Measurements from ENCODE around the gene KAZALD1.

Gene KAZALD1

GRCh38 chr10:101066146-101066895 lies 4.5 kb downstream of the KAZALD1 start:
- Histone ChIP-seq H2BK15ac (ENCODE audit: low read depth, poor library complexity, severe bottlenecking) (peak overlapping the region; percentile 80), H3K23ac (ENCODE audit: low read length in 2 of 2) (peak overlapping the region in 1 of 2 experiments; percentile 14), H3K27ac (ENCODE audit: low read length, poor library complexity, severe bottlenecking) (no peak overlapping the region), H3K4ac (ENCODE audit: low read depth in 1 of 2, low read length in 2 of 2) (peak overlapping the region in 1 of 2 experiments; percentile 79), H3K18ac (ENCODE audit: low read depth in 1 of 2, low read length in 2 of 2) (peak overlapping the region; percentile 25 to 81), H4K8ac (ENCODE audit: low read length) (peak overlapping the region; percentile 50), H2AFZ (ENCODE audit: low read depth, low read length) (no peak overlapping the region), H2BK5ac (ENCODE audit: low read depth, low read length, poor library complexity, severe bottlenecking) (no peak overlapping the region), H2BK120ac (ENCODE audit: low read depth, low read length) (peak overlapping the region; percentile 50), H2BK12ac (ENCODE audit: low read length in 2 of 2) (peak overlapping the region in 1 of 2 experiments; percentile 15), H3K4me3 (ENCODE audit: insufficient read depth in 1 of 2, low read depth in 1 of 2, low read length in 2 of 2) (peak overlapping the region; percentile 48 to 77), H3K4me2 (ENCODE audit: low read length, poor library complexity, severe bottlenecking) (peak overlapping the region; percentile 73), H3K79me1 (replicated peaks; ENCODE audit: low read length, poor library complexity, severe bottlenecking) (peaks cover 4% of the 10 kb centered on the region), H3K9ac (ENCODE audit: low read length) (peak overlapping the region; percentile 74), H3K9me3 (ENCODE audit: control insufficient read depth, low read length) (no peaks in the 10 kb centered on the region), H3K27me3 (ENCODE audit: control insufficient read depth in 1 of 2, insufficient read depth in 1 of 2, low read length in 2 of 2) (peaks cover 0 to 25% of the 10 kb centered on the region in 2 experiments), H4K91ac (ENCODE audit: low read length) (no peak overlapping the region), H3K14ac (ENCODE audit: low read length in 2 of 2) (no peak overlapping the region), H2AK5ac (ENCODE audit: low read length, severe bottlenecking) (no peak overlapping the region), H3K36me3 (ENCODE audit: control insufficient read depth in 1 of 2, insufficient read depth in 2 of 2, low read depth in 1 of 2, low read length in 2 of 2) (no peaks in the 10 kb centered on the region), H3K4me1 (ENCODE audit: control insufficient read depth, insufficient read depth, low read depth, low read length) (peaks cover 41% of the 10 kb centered on the region)
- peak; percentile 71 for DNase-seq
- 1% methylated on average over 42 of the region's 49 CpGs for WGBS

- H2AK5ac ChIP-seq (ENCODE audit: low read length, severe bottlenecking): no peak overlapping the region
- peak overlapping the region; percentile 99 for H3K4me2 ChIP-seq (ENCODE audit: low read length, poor library complexity, severe bottlenecking)
- no peaks in the 10 kb centered on the region for H3K9me3 ChIP-seq (ENCODE audit: control insufficient read depth, low read length)
- H3K27me3 ChIP-seq (ENCODE audit: control insufficient read depth in 1 of 2, insufficient read depth in 1 of 2, low read length in 2 of 2): peaks cover 5 to 30% of the 10 kb centered on the region in 2 experiments
- H2BK15ac ChIP-seq (ENCODE audit: low read depth, poor library complexity, severe bottlenecking): no peak overlapping the region
- H2AFZ ChIP-seq (ENCODE audit: low read depth, low read length): peak overlapping the region; percentile 57
- H3K9ac ChIP-seq (ENCODE audit: low read length): peak overlapping the region; percentile 79
- H2BK5ac ChIP-seq (ENCODE audit: low read depth, low read length, poor library complexity, severe bottlenecking): no peak overlapping the region
- no peak overlapping the region for H3K27ac ChIP-seq (ENCODE audit: low read length, poor library complexity, severe bottlenecking)
- no peak overlapping the region for H2BK12ac ChIP-seq (ENCODE audit: low read length in 2 of 2)
- no peak overlapping the region for H2BK120ac ChIP-seq (ENCODE audit: low read depth, low read length)
- H4K8ac ChIP-seq (ENCODE audit: low read length): no peak overlapping the region
- peak; percentile 38 for DNase-seq
- peak overlapping the region; percentile 48 to 80 for H3K4me3 ChIP-seq (ENCODE audit: insufficient read depth in 1 of 2, low read depth in 1 of 2, low read length in 2 of 2)
- no peaks in the 10 kb centered on the region for H3K36me3 ChIP-seq (ENCODE audit: control insufficient read depth in 1 of 2, insufficient read depth in 2 of 2, low read depth in 1 of 2, low read length in 2 of 2)
- peaks cover 35% of the 10 kb centered on the region for H3K4me1 ChIP-seq (ENCODE audit: control insufficient read depth, insufficient read depth, low read depth, low read length)
- peak overlapping the region in 1 of 2 experiments; percentile 24 for H3K4ac ChIP-seq (ENCODE audit: low read depth in 1 of 2, low read length in 2 of 2)
- H4K91ac ChIP-seq (ENCODE audit: low read length): no peak overlapping the region
- peak overlapping the region in 1 of 2 experiments; percentile 81 for H3K18ac ChIP-seq (ENCODE audit: low read depth in 1 of 2, low read length in 2 of 2)
- peaks cover 4% of the 10 kb centered on the region for H3K79me1 ChIP-seq (replicated peaks; ENCODE audit: low read length, poor library complexity, severe bottlenecking)
- no peak overlapping the region for H3K23ac ChIP-seq (ENCODE audit: low read length in 2 of 2)
- no peak overlapping the region for H3K14ac ChIP-seq (ENCODE audit: low read length in 2 of 2)
- WGBS: under 1% methylated on average over 31 of the region's 31 CpGs
Measured at GRCh38 chr10:101066896-101067355, 5.1 kb downstream of the KAZALD1 start.

GRCh38 chr10:101067356-101068083 lies 5.7 kb downstream of the KAZALD1 start:
- Histone ChIP-seq H3K36me3 (ENCODE audit: control insufficient read depth in 1 of 2, insufficient read depth in 2 of 2, low read depth in 1 of 2, low read length in 2 of 2) (no peaks in the 10 kb centered on the region), H4K91ac (ENCODE audit: low read length) (no peak overlapping the region), H4K8ac (ENCODE audit: low read length) (peak overlapping the region; percentile 65), H3K23ac (ENCODE audit: low read length in 2 of 2) (peak overlapping the region in 1 of 2 experiments; percentile 75), H3K27ac (ENCODE audit: low read length, poor library complexity, severe bottlenecking) (no peak overlapping the region), H3K4ac (ENCODE audit: low read depth in 1 of 2, low read length in 2 of 2) (peak overlapping the region in 1 of 2 experiments; percentile 11), H2AFZ (ENCODE audit: low read depth, low read length) (peak overlapping the region; percentile 57), H3K9me3 (ENCODE audit: control insufficient read depth, low read length) (no peaks in the 10 kb centered on the region), H2BK15ac (ENCODE audit: low read depth, poor library complexity, severe bottlenecking) (peak overlapping the region; percentile 44), H2BK5ac (ENCODE audit: low read depth, low read length, poor library complexity, severe bottlenecking) (no peak overlapping the region), H3K18ac (ENCODE audit: low read depth in 1 of 2, low read length in 2 of 2) (peak overlapping the region; percentile 74 to 80), H2BK12ac (ENCODE audit: low read length in 2 of 2) (no peak overlapping the region), H2AK5ac (ENCODE audit: low read length, severe bottlenecking) (no peak overlapping the region), H3K79me1 (replicated peaks; ENCODE audit: low read length, poor library complexity, severe bottlenecking) (peaks cover 2% of the 10 kb centered on the region), H3K14ac (ENCODE audit: low read length in 2 of 2) (no peak overlapping the region), H3K4me1 (ENCODE audit: control insufficient read depth, insufficient read depth, low read depth, low read length) (peaks cover 29% of the 10 kb centered on the region), H2BK120ac (ENCODE audit: low read depth, low read length) (no peak overlapping the region), H3K4me2 (ENCODE audit: low read length, poor library complexity, severe bottlenecking) (peak overlapping the region; percentile 99), H3K27me3 (ENCODE audit: control insufficient read depth in 1 of 2, insufficient read depth in 1 of 2, low read length in 2 of 2) (peaks cover 11 to 36% of the 10 kb centered on the region in 2 experiments), H3K9ac (ENCODE audit: low read length) (peak overlapping the region; percentile 79), H3K4me3 (ENCODE audit: insufficient read depth in 1 of 2, low read depth in 1 of 2, low read length in 2 of 2) (peak overlapping the region; percentile 48 to 80)
- WGBS: 1% methylated on average over 42 of the region's 43 CpGs
- DNase-seq: peak; percentile 84

- Histone ChIP-seq H2BK15ac (ENCODE audit: low read depth, poor library complexity, severe bottlenecking) (no peak overlapping the region), H2BK120ac (ENCODE audit: low read depth, low read length) (no peak overlapping the region), H3K4me1 (ENCODE audit: control insufficient read depth, insufficient read depth, low read depth, low read length) (peaks cover 15% of the 10 kb centered on the region)
Measured at GRCh38 chr10:101069441-101069840, 7.7 kb downstream of the KAZALD1 start.

More at GRCh38 chr10:101069441-101069840, 7.7 kb downstream of the KAZALD1 start:
- Histone ChIP-seq H3K23ac (ENCODE audit: low read length in 2 of 2) (no peak overlapping the region), H3K18ac (ENCODE audit: low read depth in 1 of 2, low read length in 2 of 2) (no peak overlapping the region), H2BK5ac (ENCODE audit: low read depth, low read length, poor library complexity, severe bottlenecking) (no peak overlapping the region), H3K27me3 (ENCODE audit: control insufficient read depth in 1 of 2, insufficient read depth in 1 of 2, low read length in 2 of 2) (peaks cover 30 to 39% of the 10 kb centered on the region in 2 experiments), H2BK12ac (ENCODE audit: low read length in 2 of 2) (no peak overlapping the region), H3K4ac (ENCODE audit: low read depth in 1 of 2, low read length in 2 of 2) (no peak overlapping the region), H2AK5ac (ENCODE audit: low read length, severe bottlenecking) (no peak overlapping the region), H3K79me1 (replicated peaks; ENCODE audit: low read length, poor library complexity, severe bottlenecking) (no peaks in the 10 kb centered on the region), H4K91ac (ENCODE audit: low read length) (no peak overlapping the region), H4K8ac (ENCODE audit: low read length) (no peak overlapping the region), H3K14ac (ENCODE audit: low read length in 2 of 2) (no peak overlapping the region), H3K4me2 (ENCODE audit: low read length, poor library complexity, severe bottlenecking) (no peak overlapping the region), H3K9ac (ENCODE audit: low read length) (peak overlapping the region; percentile 36), H2AFZ (ENCODE audit: low read depth, low read length) (no peak overlapping the region), H3K4me3 (ENCODE audit: insufficient read depth in 1 of 2, low read depth in 1 of 2, low read length in 2 of 2) (no peak overlapping the region), H3K36me3 (ENCODE audit: control insufficient read depth in 1 of 2, insufficient read depth in 2 of 2, low read depth in 1 of 2, low read length in 2 of 2) (no peaks in the 10 kb centered on the region), H3K27ac (ENCODE audit: low read length, poor library complexity, severe bottlenecking) (no peak overlapping the region), H3K9me3 (ENCODE audit: control insufficient read depth, low read length) (no peaks in the 10 kb centered on the region)
- no peak for DNase-seq
- 88% methylated on average over 4 of the region's 5 CpGs for WGBS

Data from mesenchymal stem cell (in vitro differentiated cells and primary cell).